ENCODE results near the gene P3H4.

The P3H4 gene

GRCh38 chr17:41762391-41762790 lies 49.4 kb downstream of the P3H4 start:
- Histone ChIP-seq H3K27me3 (ENCODE audit: insufficient read depth, poor library complexity, severe bottlenecking) (no peaks in the 10 kb centered on the region), H3K27ac (replicated peaks) (no peak overlapping the region), H3K4me3 (replicated peaks; ENCODE audit: insufficient read depth, low read length) (no peak overlapping the region)
- no peak for DNase-seq (ENCODE audit: low read depth in 1 of 2, low spot score in 1 of 2)
- TF ChIP-seq POLR2AphosphoS5 (IDR thresholded peaks at IDR 0.05; ENCODE audit: low read depth), result no peak
- no peak for TF ChIP-seq GABPA (IDR thresholded peaks at IDR 0.05; ENCODE audit: low read depth)
- TF ChIP-seq REST (IDR thresholded peaks at IDR 0.05; ENCODE audit: insufficient replicate concordance, low read depth), result no peak
- TF ChIP-seq CTCF (IDR thresholded peaks at IDR 0.05; ENCODE audit: insufficient read depth, low read length), result no peak
- no peak for TF ChIP-seq SPI1 (IDR thresholded peaks at IDR 0.05; ENCODE audit: borderline replicate concordance, low read depth)

GRCh38 chr17:41760878-41761277 lies 50.9 kb downstream of the P3H4 start:
- DNase-seq (ENCODE audit: low read depth in 1 of 2, low spot score in 1 of 2), result no peak
- Histone ChIP-seq H3K4me3 (replicated peaks; ENCODE audit: insufficient read depth, low read length) (no peak overlapping the region), H3K27me3 (ENCODE audit: insufficient read depth, poor library complexity, severe bottlenecking) (no peaks in the 10 kb centered on the region), H3K27ac (replicated peaks) (no peak overlapping the region)
- TF ChIP-seq POLR2AphosphoS5 (IDR thresholded peaks at IDR 0.05; ENCODE audit: low read depth), result no peak
- no peak for TF ChIP-seq GABPA (IDR thresholded peaks at IDR 0.05; ENCODE audit: low read depth)
- TF ChIP-seq REST (IDR thresholded peaks at IDR 0.05; ENCODE audit: insufficient replicate concordance, low read depth), result no peak
- TF ChIP-seq SPI1 (IDR thresholded peaks at IDR 0.05; ENCODE audit: borderline replicate concordance, low read depth), result no peak
- TF ChIP-seq CTCF (IDR thresholded peaks at IDR 0.05; ENCODE audit: insufficient read depth, low read length), result no peak

DNA sequence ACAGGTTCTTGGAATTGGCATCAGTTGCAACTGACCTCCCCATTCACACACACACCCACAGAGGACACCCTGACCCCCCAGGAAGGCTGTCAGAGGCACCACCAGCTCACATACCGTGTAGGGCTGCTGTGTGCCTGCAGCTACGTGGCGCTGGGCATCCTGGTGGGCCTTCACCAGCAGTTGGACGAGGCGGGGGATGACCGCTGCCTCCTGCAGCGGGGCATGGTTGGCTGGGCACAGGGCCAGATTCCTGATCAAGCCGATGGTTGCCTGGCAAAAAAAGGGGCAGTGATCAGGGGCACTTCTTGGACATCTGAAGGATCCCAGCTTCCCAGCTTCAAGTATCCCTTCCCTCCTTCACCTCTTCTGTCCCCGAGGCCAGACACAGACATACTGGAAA lies 53.1 kb downstream of the P3H4 start:
- TF ChIP-seq POLR2AphosphoS5 (IDR thresholded peaks at IDR 0.05; ENCODE audit: low read depth), result no peak
- no peak for TF ChIP-seq GABPA (IDR thresholded peaks at IDR 0.05; ENCODE audit: low read depth)
- TF ChIP-seq CTCF (IDR thresholded peaks at IDR 0.05; ENCODE audit: insufficient read depth, low read length), result no peak
- TF ChIP-seq SPI1 (IDR thresholded peaks at IDR 0.05; ENCODE audit: borderline replicate concordance, low read depth), result no peak
- no peak for TF ChIP-seq REST (IDR thresholded peaks at IDR 0.05; ENCODE audit: insufficient replicate concordance, low read depth)
- H3K27me3 ChIP-seq (ENCODE audit: insufficient read depth, poor library complexity, severe bottlenecking), result no peaks in the 10 kb centered on the region

More for the DNA sequence above, 53.1 kb downstream of the P3H4 start:
- DNase-seq (ENCODE audit: low read depth in 1 of 2, low spot score in 1 of 2), result no peak
- Histone ChIP-seq H3K27ac (replicated peaks) (no peak overlapping the region), H3K4me3 (replicated peaks; ENCODE audit: insufficient read depth, low read length) (no peak overlapping the region)

Data from HL-60 (cell line).